Fibroblast of the aortic adventitia (primary cell): Measurements from ENCODE around the gene RBM10. TPM values are rescaled to one million over a fixed set of nuclear protein-coding genes. Genes with fewer than 3 reads are reported as not detected.

Source experiments
- DNase-seq: peaks from one replicate; pipeline ENCODE4 v3.0.0-alpha.2; 2010; ENCODE audit warnings: low read depth
- H3K4me3 ChIP-seq: 2 replicates; pipeline ENCODE4 v1.5.1; 2011; ENCODE audit warnings: low read depth, mild to moderate bottlenecking, control low read depth, low read length, moderate library complexity
- total RNA-seq: library from RNA; depleted of rRNA; stranded (reverse); fragments of >200 nt; gene quantifications from 2 replicates; pipeline ENCODE4 v1.2.3, GENCODE V29; 2012; ENCODE audit warnings: low replicate concordance
- TF ChIP-seq, protein P1 (sequence below): IDR thresholded peaks from 2 replicates; pipeline ENCODE4 v1.5.1; 2011; ENCODE audit warnings: mild to moderate bottlenecking, low read length, control low read depth, inconsistent platforms; ENCODE audit not compliant: insufficient read depth

Gene RBM10
- total RNA-seq, 1 donor = 37.9 TPM

DNA sequence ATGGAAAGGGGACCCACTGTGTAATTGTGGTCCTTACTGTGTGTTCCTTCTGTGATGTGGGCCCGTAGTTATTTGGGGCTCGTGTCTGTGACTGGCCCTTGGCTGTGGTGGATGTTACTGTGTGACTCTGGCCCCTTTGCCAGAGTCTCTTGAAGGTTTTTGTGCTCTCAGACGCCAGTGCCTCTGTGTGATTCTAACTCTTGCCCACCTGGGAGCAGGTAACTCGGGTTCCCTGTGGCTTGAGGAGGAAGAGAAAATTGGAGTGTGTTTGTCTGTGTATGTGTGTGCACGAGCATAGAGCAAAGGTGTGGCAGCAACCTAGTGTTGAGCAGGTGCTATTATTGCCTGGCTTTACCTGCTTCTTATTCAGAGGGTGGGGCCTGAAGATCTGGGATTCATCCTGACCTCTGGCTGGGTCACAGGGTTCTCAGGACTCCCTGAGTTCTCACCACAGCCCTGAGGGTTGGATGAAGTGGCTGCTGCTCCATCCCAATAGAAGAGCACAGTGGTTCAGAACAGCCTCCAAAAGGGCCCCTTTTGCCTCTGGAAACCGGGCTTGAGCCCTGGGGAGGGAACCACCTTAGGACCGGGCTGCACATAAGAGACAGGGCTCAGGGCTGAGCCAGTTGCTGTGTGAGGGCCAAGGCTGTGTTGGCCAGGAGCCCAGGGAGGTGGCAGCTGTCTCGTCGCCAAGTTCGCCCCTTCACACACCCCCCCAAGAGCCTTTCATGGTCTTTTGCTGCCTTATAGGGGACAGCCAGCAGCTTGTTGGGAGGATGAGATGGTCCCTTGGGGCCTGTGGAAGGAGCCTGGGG lies 1.3 kb downstream of the RBM10 start:
- H3K4me3 ChIP-seq = peak overlapping the region; percentile 79
- DNase-seq = no peak
- TF ChIP-seq, protein P1, sequence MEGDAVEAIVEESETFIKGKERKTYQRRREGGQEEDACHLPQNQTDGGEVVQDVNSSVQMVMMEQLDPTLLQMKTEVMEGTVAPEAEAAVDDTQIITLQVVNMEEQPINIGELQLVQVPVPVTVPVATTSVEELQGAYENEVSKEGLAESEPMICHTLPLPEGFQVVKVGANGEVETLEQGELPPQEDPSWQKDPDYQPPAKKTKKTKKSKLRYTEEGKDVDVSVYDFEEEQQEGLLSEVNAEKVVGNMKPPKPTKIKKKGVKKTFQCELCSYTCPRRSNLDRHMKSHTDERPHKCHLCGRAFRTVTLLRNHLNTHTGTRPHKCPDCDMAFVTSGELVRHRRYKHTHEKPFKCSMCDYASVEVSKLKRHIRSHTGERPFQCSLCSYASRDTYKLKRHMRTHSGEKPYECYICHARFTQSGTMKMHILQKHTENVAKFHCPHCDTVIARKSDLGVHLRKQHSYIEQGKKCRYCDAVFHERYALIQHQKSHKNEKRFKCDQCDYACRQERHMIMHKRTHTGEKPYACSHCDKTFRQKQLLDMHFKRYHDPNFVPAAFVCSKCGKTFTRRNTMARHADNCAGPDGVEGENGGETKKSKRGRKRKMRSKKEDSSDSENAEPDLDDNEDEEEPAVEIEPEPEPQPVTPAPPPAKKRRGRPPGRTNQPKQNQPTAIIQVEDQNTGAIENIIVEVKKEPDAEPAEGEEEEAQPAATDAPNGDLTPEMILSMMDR = no peak

DNA sequence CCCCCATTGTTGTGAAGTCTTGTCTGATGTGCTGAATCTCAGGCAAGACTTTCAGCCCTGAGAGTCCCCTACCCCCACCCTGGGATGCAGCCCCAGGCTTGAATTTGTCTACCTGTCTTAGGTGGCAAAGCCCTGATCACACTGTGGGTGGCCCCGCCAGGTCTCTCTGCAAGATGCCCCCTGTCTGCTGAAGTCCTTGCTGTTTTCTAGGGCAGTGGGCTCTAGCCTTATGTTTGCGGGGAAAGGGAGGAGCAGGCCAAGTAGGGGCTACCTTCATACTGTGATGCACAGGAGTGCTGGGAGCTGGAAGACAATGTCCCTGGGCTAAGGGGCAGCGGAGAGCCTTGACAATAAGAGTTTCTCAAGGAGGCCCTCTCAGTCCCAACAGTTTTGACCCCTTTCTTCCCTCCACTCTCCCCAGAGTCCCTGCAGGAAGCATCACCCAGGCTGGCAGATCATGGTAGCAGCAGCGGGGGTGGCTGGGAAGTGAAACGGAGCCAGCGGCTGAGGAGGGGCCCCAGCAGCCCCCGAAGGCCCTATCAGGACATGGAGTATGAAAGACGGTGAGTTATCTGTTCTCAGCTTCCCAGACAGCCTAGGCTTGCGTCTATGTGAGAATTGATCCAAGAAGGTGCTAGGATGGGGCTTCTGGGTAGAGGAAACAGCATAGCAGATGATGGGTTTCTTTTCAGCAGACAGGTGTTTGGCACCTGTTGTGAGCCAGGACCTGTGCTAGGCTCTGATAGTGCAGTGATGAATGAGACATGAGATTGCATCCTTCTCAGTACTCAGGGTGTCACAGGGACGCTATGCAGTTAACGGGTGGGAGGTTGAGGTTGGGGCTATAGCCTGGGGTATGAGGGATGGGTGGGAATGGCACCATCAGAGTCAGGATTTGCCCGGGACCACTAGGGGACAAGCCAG lies 2.2 kb downstream of the RBM10 start:
- DNase-seq = no peak
- TF ChIP-seq, protein P1 = no peak
- H3K4me3 ChIP-seq = peak overlapping the region; percentile 79

DNA sequence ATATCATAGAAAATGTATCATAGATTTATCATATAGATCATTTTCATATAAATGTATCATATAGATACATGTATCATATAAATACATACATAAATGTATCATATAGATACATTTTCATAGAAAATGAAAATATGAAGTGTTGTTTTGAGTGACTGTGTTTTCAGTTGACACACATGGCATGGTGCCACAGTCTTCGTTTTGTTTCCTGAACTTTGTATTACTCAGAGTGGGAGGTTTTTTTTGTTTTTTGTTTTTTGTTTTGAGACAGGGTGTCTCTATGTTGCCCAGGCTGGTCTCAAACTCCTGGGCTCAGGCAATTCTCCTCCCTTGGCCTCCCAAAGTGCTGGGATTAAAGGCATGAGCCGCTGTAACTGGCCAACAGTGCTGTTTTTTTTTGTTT lies 3.9 kb downstream of the RBM10 start:
- no peak overlapping the region for H3K4me3 ChIP-seq
- no peak for DNase-seq
- TF ChIP-seq, protein P1 = no peak

DNA sequence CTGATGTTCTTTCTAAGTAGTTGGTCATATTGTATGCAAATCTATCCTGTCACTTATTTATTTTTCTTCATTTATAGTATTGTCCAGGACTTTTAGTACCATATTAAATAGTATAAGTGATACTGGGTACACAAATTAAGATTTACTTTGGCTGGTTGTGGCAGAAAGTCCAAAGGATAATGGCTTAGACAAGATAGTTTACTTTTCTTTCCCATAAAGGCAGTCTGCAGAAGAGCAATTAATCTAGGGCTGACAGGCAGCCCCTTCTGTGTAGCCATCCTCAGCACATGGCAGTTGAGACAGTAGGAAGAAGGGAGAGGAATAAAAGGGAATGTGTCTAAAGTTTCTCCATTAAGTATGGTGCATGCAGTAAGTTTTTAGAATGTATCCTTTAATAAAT lies 6.4 kb downstream of the RBM10 start:
- TF ChIP-seq, protein P1 = no peak
- no peak overlapping the region for H3K4me3 ChIP-seq
- no peak for DNase-seq

DNA sequence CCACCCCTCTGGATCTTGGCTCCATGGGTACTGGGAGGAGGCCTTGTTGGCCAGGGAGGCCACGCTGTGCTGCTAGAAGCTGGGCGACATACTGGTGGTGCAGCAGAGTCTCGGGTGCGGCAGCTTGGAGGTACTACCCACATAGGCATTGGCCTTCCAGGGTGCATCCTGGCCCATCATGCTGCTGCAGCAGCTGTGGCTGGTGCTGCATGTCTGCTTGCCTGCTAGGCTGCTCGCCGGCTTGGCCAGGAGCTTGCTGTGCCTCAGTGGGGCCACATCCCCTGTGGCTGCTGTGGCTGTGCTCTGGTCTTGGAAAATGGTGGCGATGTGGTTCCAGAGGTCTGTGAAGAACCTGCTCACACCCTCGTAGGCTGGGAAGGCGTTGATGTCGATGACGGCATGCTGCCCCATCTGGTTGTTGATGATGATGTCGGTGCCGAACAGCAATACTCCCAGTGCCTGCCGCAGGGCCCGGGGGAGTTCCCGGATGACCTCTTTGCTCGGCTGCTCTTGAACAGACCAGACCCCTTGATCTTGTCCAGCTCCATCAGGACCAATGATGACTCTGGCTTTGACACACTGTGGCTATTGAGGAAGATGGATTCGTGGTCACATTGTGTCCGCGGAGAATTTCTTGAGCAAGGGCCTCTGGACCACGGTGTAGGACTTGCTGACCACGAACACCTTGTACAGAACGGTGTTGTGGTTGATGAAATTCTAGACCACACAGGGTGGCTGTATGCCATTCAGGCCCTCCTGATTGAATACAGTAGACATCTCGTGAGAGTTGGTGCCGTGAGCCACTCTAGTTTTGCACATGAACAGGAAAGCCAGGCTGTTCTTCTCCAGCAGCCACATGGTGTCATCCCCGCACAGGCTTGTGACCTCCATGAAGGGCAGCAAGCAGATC lies 11.8 kb downstream of the RBM10 start:
- DNase-seq = no peak
- TF ChIP-seq, protein P1 = no peak

DNA sequence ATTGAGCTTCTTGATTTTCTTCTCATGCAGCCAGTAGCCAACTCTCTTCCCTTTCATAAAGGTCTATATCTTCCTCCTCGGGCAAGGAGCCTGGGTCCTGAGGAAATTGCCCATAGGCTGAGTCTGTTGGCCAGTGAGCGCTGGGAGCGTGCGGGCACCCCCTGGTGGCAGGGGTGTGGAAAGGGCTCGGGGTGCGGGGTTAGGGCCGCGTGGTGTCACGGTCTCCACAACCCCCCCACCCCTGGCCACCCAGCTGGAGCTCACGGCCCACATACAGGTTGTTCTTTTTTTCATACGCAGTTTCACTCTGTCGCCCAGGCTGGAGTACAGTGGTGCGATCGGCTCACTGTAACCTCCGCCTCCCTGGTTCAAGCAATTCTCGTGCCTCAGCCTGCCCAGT lies 13.1 kb downstream of the RBM10 start:
- DNase-seq = no peak
- TF ChIP-seq, protein P1 = no peak
- no peak overlapping the region for H3K4me3 ChIP-seq

More for the DNA sequence above, 11.8 kb downstream of the RBM10 start:
- H3K4me3 ChIP-seq = no peak overlapping the region
